ENCODE data around the gene BEND6. TPM values are rescaled to one million over a fixed set of nuclear protein-coding genes. Genes with fewer than 3 reads are reported as not detected.

The BEND6 gene
- total RNA-seq, 3 donors from 2014 or later = 0.17 to 1.4 (median 0.31) TPM

GRCh38 chr6:57072108-57072507 is 117.2 kb downstream of the BEND6 start:
- DNase-seq (no peak), ATAC-seq (no peak)
- Histone ChIP-seq H3K4me1 (ENCODE audit: low read depth) (no peaks in the 10 kb centered on the region), H3K36me3 (ENCODE audit: low read depth) (no peaks in the 10 kb centered on the region), H3K4me3 (no peak overlapping the region), H3K9me3 (no peaks in the 10 kb centered on the region)
- intact Hi-C loops (cut with DNase I, micrococcal nuclease) = no loop called here
- TF ChIP-seq CTCF (IDR thresholded peaks at IDR 0.05) = no peak

- Histone ChIP-seq H3K36me3 (ENCODE audit: low read depth) (no peaks in the 10 kb centered on the region), H3K9me3 (no peaks in the 10 kb centered on the region), H3K4me1 (ENCODE audit: low read depth) (no peaks in the 10 kb centered on the region), H3K4me3 (no peak overlapping the region)
- no peak for TF ChIP-seq CTCF (IDR thresholded peaks at IDR 0.05)
- intact Hi-C loops (cut with DNase I, micrococcal nuclease) = no loop called here
- DNase-seq = no peak
- ATAC-seq = no peak
Measured at GRCh38 chr6:57074383-57074782, 119.5 kb downstream of the BEND6 start.

GRCh38 chr6:57075092-57075491 is 120.2 kb downstream of the BEND6 start:
- no peaks in the 10 kb centered on the region for H3K36me3 ChIP-seq (ENCODE audit: low read depth)
- no peak for DNase-seq
- intact Hi-C loops (cut with DNase I, micrococcal nuclease) = no loop called here
- H3K4me1 ChIP-seq (ENCODE audit: low read depth) = no peaks in the 10 kb centered on the region
- no peaks in the 10 kb centered on the region for H3K9me3 ChIP-seq
- no peak for TF ChIP-seq CTCF (IDR thresholded peaks at IDR 0.05)
- ATAC-seq = no peak
- H3K4me3 ChIP-seq = no peak overlapping the region

Other genes starting within 250 kb of the BEND6 start
- 10 to 100 TPM in 1 of 3 donors, 1 to 10 TPM in 2; 3.2 to 14.1 (median 5.4) TPM for gene KIAA1586, start 91.6 kb downstream of the BEND6 start, total RNA-seq
- 10 to 100 TPM; 34.6 to 58.5 (median 46.0) TPM for gene ZNF451, start 135.1 kb downstream of the BEND6 start, total RNA-seq
- gene BAG2, start 217.2 kb downstream of the BEND6 start, total RNA-seq = 10 to 100 TPM in 1 of 3 donors, 1 to 10 TPM in 1, under 1 TPM in 1; 0.96 to 43.7 (median 2.3) TPM